GM23338 (cell line): Measurements from ENCODE around the gene PIK3IP1. TPM values are rescaled to one million over a fixed set of nuclear protein-coding genes. Genes with fewer than 3 reads are reported as not detected.
"Not testable (repeated sequence)": the region's sequence is repeated elsewhere in the genome, so short reads cannot be mapped to it uniquely, and the experiment has no call there.

Source experiments
- ATAC-seq: fragments of 200-7000 bp; cut with Tn5 transposase; 3 replicates; pipeline ENCODE4 v1.9.1; 2020
- DNase-seq: peaks from one replicate; pipeline ENCODE4 v3.0.0-alpha.2; 2015; ENCODE audit warnings: low spot score
- H2AFZ ChIP-seq: fragments of 200-600 bp; sonication (generic); 2 replicates; pipeline ENCODE4 v1.8.0; 2016; ENCODE audit warnings: antibody characterized with exemption, mild to moderate bottlenecking, moderate library complexity
- H3F3A ChIP-seq: fragments of 200-600 bp; sonication (generic); replicated peaks from 2 replicates; pipeline ENCODE4 v1.8.0; 2017; ENCODE audit warnings: antibody characterized with exemption, mixed run types, low read depth
- H3K27ac ChIP-seq: fragments of 200-600 bp; sonication (generic); 2 replicates; pipeline ENCODE4 v1.6.1; 2016; ENCODE audit warnings: low read depth
- H3K27me3 ChIP-seq: fragments of 200-600 bp; sonication (generic); 2 replicates; pipeline ENCODE4 v1.8.0; 2016; ENCODE audit warnings: mild to moderate bottlenecking, mixed run types, moderate library complexity; ENCODE audit not compliant: insufficient read depth
- H3K36me3 ChIP-seq: fragments of 200-600 bp; sonication (generic); 2 replicates; pipeline ENCODE4 v1.8.0; 2016; ENCODE audit warnings: mild to moderate bottlenecking; ENCODE audit not compliant: insufficient read depth
- H3K4me1 ChIP-seq: fragments of 200-600 bp; sonication (generic); 2 replicates; pipeline ENCODE4 v1.8.0; 2016; ENCODE audit warnings: mild to moderate bottlenecking, moderate library complexity; ENCODE audit not compliant: insufficient read depth
- H3K4me2 ChIP-seq: fragments of 200-600 bp; sonication (generic); 2 replicates; pipeline ENCODE4 v1.7.1; 2017; ENCODE audit warnings: mixed run types
- H3K4me3 ChIP-seq: fragments of 200-600 bp; sonication (generic); 2 replicates; pipeline ENCODE4 v1.6.1; 2016; ENCODE audit warnings: mixed run types
- H3K79me2 ChIP-seq: fragments of 200-600 bp; sonication (generic); replicated peaks from 2 replicates; pipeline ENCODE4 v1.8.0; 2017; ENCODE audit warnings: mild to moderate bottlenecking; ENCODE audit not compliant: insufficient read depth
- H3K9me2 ChIP-seq: fragments of 200-600 bp; sonication (generic); 2 replicates; pipeline ENCODE4 v1.8.0; 2017; ENCODE audit not compliant: insufficient read depth
- H4K20me1 ChIP-seq: fragments of 200-600 bp; sonication (generic); replicated peaks from 2 replicates; pipeline ENCODE4 v1.8.0; 2017; ENCODE audit warnings: mild to moderate bottlenecking; ENCODE audit not compliant: insufficient read depth
- H3K27ac Mint-ChIP-seq: 2 replicates; pipeline ENCODE4 v1.8.0; 2020; ENCODE audit warnings: inconsistent platforms, mild to moderate bottlenecking, moderate library complexity, mixed read lengths
- H3K27me3 Mint-ChIP-seq: 3 replicates; pipeline ENCODE4 v1.8.0; 2022; ENCODE audit warnings: low read depth, mild to moderate bottlenecking, moderate library complexity, mixed read lengths, inconsistent platforms; ENCODE audit not compliant: insufficient read depth, poor library complexity
- H3K36me3 Mint-ChIP-seq: 3 replicates; pipeline ENCODE4 v1.8.0; 2021; ENCODE audit warnings: low read depth, mild to moderate bottlenecking, inconsistent platforms, moderate library complexity, mixed read lengths
- H3K4me1 Mint-ChIP-seq: 3 replicates; pipeline ENCODE4 v1.8.0; 2020; ENCODE audit warnings: mild to moderate bottlenecking, inconsistent platforms, mixed read lengths
- H3K4me3 Mint-ChIP-seq: 3 replicates; pipeline ENCODE4 v1.8.0; 2021; ENCODE audit warnings: moderate library complexity, mild to moderate bottlenecking, inconsistent platforms, mixed read lengths
- H3K9me3 Mint-ChIP-seq: 3 replicates; pipeline ENCODE4 v1.8.0; 2020; ENCODE audit warnings: moderate library complexity, mild to moderate bottlenecking, inconsistent platforms, mixed read lengths
- CTCF ChIP-seq, 2 experiments: fragments of 200-600 bp in 1 of 2; sonication (generic) in 1 of 2; conservative IDR thresholded peaks; 2 replicates each; pipeline versions ENCODE4 v1.5.1 to v1.6.1; 2016 to 2017; ENCODE audit warnings: antibody characterized with exemption in 2 of 2, low read depth in 2 of 2, mild to moderate bottlenecking in 2 of 2, moderate library complexity in 1 of 2
- EZH2 ChIP-seq: fragments of 200-600 bp; sonication (generic); IDR thresholded peaks from one replicate; pipeline ENCODE4 v1.8.0; 2017; ENCODE audit warnings: antibody characterized with exemption, mild to moderate bottlenecking, low read depth; ENCODE audit not compliant: unreplicated experiment
- JUNB ChIP-seq: IDR thresholded peaks from one replicate; pipeline ENCODE4 v1.6.1; 2016; ENCODE audit warnings: antibody characterized with exemption; ENCODE audit not compliant: unreplicated experiment
- REST ChIP-seq: IDR thresholded peaks from one replicate; pipeline ENCODE4 v1.6.1; 2018; ENCODE audit warnings: antibody characterized with exemption; ENCODE audit not compliant: unreplicated experiment
- ZNF462 ChIP-seq: fragments of 250-450 bp; sonication (Bioruptor Pico); IDR thresholded peaks from 2 replicates; pipeline ENCODE4 v1.5.0; 2020; ENCODE audit warnings: mild to moderate bottlenecking, moderate library complexity
- polyA plus RNA-seq: library from polyadenylated mRNA; unstranded; fragments of >200 nt; fragmentation: Nextera tagmentation; extraction: Ambion mirVana; gene quantifications from 2 replicates; pipeline ENCODE4 v1.2.1, GENCODE V29; 2016
- total RNA-seq: library from RNA; depleted of rRNA; stranded (reverse); fragments of >200 nt; shearing (Covaris generic); gene quantifications from 2 replicates; pipeline ENCODE4 v1.2.3, GENCODE V29; 2014

Gene PIK3IP1
- total and polyA plus RNA-seq, 2 experiments from 2014 or later = 1.1 to 2.2 TPM

- TF ChIP-seq ZNF462 (no peak), REST (no peak), EZH2 (no peak), JUNB (no peak), CTCF (conservative IDR thresholded peaks at IDR 0.05; ENCODE audit: low read depth in 2 of 2) (no peak)
These were observed 54.2 kb downstream of the PIK3IP1 start (continued) for GRCh38 chr22:31238057-31238456.

GRCh38 chr22:31236044-31236443 lies 56.2 kb downstream of the PIK3IP1 start:
- H3K36me3 ChIP-seq, H3K27me3 Mint-ChIP-seq, ATAC-seq, H2AFZ ChIP-seq, DNase-seq, H3K79me2 ChIP-seq, H3K27me3 ChIP-seq, H3K4me1 ChIP-seq, H3K9me2 ChIP-seq, H3F3A ChIP-seq, H3K4me2 ChIP-seq, H3K4me3 ChIP-seq, H3K4me1 Mint-ChIP-seq, H3K9me3 Mint-ChIP-seq, H3K27ac ChIP-seq, H3K36me3 Mint-ChIP-seq, H3K4me3 Mint-ChIP-seq, H3K27ac Mint-ChIP-seq: not testable (repeated sequence)
- peaks cover 19% of the 10 kb centered on the region for H4K20me1 ChIP-seq
